CD4-positive, alpha-beta T cell treated with Interleukin-10 for 1 hour (primary cell): ENCODE measurements around the gene HIGD1B.
"Not testable (repeated sequence)": the region's sequence is repeated elsewhere in the genome, so short reads cannot be mapped to it uniquely, and the experiment has no call there.

ENCODE experiments used
- DNase-seq: peaks from one replicate; pipeline ENCODE4 v3.0.0-alpha.2; 2020

The HIGD1B gene

DNA sequence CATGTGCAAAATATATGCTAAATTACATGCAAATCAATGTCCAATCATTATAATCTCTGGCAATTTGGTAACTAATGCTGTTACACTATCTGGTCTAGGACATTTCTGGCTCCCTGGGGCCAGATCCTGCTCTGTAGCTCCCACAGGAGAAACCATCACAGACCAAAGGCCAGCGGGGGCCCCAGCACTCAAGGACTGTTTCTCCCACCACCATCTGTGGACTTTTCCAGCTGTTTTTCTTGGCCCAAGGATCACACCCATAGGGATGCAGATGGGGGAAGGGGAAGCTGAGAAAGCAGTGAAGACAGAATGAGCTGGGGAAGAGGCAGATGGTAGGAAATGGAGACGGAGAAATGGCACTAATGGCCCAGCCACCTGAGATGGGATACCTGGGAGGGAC is at the start of gene HIGD1B:
HIGD1B (plus strand) TSS at position 298 of the 400 bp plus-strand sequence. CDS start 270 bp downstream, outside the sequence.
- DNase-seq = no peak

DNA sequence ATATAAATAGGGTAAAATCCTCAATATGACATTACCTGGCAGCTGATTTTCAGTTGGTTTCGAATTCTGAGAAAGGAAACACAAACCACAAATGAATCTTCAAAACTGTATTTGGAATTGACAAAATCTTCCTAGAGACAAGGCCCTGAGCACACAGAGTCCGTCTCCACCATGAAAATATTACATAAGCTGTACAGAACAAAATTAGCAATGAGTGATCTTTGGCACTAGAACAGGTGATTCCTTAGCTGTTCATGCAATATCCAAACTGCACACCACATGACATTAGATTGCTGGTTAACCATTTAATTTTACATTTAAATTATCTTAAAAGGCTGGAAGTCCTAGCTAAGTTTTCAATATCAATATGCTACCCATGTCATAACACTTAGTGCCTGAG is 49.3 kb upstream of the HIGD1B start:
- DNase-seq = no peak

DNA sequence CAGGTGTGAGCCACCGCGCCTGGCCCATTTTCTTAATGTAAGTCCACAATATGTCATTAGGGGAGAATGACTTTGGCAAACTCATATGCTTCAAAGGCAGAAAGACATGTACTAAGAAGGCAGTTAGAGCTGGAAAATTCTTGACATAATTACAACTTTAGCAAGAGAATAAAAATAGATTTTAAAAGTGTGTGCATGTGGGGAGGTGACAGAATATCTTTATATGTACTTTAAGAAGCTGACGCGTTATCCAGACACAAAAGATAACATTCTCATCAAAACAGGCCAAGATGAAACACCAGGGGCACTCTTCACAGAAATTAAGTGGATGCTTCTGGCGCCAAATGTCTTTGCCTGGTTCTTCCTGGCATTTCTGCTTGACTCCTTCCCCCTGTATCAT is 45.8 kb upstream of the HIGD1B start:
- no peak for DNase-seq

DNA sequence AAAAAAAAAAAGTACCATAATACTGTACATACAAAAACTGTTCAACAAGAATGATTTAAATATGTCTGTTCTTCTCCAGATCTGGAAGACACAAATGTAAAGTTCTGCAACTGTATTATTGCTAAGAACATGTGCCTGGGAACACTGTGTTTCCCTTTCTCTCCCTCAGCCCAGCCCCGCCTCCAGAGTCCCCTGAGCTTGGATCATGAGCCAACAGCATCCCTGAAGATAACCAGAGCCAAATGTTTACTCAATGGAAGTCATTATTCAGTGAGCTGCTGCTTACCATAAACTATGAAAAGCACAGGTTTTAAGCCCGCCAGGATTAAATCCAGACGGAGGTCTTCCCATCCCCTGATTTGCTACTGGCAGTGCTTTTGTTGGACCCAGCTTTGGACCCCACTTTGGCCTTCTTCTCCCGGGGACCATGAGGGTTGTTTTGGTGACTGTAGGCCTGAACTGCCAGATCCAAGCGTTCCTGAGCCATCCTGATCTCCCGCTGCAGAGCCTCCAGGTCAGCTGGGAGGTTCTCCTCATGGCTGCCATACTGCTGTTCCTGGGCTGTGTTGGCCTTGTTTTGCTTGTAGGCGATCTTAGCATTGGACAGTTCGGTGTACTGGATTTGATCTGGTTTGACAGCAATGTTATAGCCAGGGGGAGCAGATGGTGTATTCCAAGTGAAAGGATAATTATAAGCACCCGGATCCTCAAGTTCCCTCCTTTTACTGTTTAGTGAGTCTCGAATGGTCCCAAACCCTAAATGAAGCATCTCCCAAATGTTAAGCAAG is 43.2 kb upstream of the HIGD1B start:
- no peak for DNase-seq

DNA sequence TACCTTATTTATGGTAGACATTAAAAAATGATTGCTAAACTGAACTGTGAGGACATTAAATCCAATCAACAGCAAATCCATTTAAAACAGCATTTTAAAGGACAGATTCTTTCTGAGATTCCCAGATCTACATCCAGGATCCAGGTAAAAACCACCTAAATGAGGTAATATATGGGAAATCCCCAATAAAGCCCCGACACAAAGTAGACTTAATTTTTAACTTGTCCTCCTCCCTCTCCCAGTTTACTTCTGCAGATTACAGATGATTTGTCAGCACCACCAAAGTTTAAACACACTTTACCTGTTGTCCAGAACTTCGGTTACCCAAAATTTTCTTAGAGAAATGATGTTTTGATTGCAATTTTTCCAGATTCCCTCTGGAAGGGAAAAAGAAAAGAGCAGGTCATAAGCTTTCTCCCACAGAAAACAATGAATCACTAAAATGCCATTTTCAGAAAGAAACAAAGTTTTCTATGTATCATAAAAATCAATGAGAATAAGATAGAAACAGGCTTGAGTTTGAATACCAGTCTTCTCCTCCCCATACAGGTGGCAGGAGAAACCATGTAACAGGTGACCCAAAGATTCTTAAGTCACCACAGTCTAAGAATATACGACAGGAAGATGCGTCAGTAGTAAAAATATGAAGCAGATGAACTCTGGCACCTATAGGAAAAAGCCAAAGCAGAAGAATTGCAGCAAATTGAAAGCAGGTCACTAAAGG is 40.4 kb upstream of the HIGD1B start:
- no peak for DNase-seq

DNA sequence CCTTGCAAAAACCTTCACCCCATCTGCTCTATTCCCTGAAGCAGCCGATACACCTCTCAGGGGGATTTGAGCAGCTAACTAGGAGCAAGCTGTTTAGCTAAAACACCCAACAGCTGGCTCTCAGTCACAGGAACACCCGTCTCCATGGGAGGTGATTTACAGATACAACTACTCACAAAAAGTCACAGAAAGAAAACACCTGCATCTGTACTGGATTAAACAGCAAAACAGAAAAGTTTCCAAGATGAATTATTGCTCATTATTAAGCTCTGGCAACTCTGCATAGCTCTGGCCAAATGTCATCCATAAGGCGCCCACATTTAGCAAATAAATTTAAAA is 39.9 kb upstream of the HIGD1B start:
- DNase-seq = no peak

DNA sequence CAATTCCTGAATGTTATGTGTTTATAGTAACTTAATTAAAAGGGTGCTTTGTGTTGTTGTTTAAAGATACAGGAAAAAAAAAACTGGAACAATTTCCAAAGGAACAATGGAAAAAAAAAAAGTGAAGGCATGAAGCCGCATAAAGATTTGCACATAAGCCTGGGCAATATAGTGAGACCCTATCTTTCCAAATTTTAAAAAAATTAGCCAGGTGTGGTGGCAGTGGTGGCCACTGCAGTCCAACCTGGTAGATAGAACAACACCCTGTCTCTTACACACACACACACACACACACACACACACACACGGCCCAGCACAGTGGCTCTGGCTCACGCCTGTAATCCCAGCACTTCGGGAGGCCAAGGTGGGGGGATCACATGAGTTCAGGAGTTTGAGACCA is 39.5 kb upstream of the HIGD1B start:
- no peak for DNase-seq

DNA sequence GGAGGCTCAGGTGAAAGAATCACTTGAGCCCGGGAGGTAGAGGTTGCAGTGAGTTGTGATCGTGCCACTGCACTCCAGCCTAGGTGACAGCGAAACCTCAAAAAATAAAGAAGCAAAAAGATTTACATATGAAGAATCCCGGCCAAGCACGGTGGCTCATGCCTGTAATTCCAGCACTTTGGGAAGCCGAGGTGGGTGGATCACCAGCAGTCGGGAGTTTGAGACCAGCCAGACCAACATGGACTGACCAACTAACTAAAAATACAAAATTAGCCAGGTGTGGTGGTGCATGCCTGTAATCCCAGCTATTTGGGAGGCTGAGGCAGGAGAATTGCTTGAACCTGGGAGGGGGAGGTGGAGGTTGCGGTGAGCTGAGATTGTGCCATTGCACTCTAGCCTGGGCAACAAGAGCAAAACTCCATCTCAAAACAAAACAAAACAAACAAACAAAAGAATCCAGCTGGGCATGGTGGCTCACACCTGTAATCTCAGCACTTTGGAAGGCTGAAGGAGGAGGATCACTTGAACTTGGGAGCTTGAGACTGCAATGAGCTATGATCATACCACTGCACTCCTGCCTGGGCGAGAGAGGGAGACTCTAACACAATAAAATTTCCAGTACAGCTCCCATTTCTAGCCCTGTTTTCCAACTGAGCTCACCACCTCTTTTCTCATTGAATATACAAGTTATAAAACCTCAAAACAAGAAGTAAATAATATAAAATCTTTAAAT is 38.9 kb upstream of the HIGD1B start:
- DNase-seq = not testable (repeated sequence)

DNA sequence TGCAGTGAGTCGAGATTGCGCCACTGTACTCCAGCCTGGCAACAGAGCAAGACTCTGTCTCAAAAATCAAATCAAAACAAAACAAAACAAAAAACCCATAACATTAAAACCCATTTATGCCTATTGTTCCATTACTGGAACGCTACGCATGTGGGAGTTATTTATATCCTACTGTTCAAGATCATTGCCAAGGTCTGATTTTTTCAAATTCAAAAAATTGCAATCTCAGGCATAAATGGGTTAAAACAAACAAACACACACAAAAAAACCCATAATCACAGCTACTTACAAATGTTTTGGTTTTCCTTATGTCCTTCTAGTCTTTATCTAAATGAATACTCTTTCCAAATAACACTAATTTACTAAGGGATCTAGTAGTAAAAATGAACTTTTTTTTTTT is 35.4 kb upstream of the HIGD1B start:
- DNase-seq = no peak

DNA sequence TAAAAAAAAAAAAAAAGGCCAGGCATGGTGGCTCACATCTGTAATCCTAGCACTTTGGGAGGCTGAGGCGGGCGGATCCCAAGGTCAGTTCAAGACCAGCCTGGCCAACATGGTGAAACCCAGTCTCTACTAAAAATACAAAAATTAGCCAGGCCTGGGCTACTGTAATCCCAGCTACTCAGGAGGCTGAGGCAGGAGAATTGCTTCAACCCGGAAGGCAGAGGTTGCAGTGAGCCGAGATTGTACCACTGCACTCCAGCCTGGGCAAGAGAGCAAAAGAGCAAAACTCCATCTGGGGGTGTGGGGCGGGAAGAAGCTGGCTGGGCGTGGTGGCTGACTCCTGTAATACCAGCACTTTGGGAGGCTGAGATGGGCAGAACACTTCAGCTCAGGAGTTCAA is 29.2 kb upstream of the HIGD1B start:
- DNase-seq = not testable (repeated sequence)

DNA sequence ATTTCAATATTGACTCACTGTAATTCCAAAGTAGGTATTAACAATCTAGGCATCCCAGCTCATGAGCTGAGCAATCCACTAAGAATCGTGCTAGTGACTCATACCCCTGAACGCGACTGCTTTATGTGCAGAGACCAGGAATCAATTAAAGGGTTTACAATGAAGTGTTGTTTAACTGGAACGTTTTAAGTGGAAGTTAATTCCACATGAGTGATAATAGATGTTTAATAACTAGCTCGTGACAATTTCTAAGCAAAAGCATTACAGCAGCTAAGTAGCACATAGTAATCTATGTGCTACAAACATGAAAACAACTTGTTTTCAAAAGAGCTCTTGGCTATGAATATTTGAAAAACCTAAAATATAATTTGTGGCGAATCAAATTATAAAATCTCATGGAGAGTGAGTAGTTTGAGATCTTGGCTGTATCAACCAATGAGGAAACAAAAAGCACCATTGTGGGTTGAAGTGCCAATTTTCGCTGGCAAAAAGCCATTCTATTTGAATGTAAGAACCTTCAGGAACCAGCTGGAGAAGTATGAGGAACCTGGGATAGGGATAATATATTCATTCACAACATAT is 27.0 kb upstream of the HIGD1B start:
- no peak for DNase-seq

DNA sequence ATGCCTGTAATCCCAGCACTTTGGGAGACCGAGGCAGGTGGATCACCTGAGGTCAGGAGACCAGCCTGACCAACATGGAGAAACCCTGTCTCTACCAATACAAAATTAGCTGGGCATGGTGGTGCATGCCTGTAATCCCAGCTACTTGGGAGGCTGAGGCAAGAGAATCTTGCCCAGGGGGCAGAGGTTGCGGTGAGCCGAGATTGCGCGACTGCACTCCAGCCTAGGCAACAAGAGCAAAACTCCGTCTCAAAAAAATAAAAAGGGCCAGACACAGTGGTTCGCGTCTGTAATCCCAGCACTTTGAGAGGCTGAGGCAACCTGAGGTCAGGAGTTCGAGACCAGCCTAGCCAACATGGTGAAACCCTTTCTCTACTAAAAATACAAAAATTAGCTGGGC is 22.4 kb upstream of the HIGD1B start:
- DNase-seq = not testable (repeated sequence)

DNA sequence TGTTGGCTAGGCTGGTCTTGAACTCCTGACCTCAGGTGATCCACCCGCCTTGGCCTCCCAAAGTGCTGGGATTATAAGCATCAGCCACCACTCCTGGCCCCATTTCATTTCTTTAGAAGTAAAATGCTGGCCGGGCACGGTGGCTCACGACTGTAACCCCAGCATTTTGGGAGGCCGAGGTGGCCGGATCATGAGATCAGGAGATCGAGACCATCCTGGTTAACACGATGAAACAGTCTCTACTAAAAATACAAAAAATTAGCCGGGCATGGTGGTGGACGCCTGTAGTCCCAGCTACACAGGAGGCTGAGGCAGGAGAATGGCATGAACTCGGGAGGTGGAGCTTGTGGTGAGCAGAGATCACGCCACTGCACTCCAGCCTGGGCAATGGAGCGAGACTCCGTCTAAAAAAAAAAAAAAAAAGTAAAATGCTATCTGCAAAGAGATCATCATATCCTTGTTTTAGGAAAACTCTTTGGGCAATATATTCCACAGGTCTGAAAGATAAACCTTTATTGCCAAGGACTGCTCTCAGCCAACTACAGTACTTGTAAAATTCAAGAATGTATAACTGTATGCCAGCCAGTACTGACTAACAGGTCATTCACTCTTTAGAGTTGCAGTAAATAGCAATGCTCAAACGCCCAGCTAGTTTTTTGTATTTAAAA is 21.4 kb upstream of the HIGD1B start:
- no peak for DNase-seq

DNA sequence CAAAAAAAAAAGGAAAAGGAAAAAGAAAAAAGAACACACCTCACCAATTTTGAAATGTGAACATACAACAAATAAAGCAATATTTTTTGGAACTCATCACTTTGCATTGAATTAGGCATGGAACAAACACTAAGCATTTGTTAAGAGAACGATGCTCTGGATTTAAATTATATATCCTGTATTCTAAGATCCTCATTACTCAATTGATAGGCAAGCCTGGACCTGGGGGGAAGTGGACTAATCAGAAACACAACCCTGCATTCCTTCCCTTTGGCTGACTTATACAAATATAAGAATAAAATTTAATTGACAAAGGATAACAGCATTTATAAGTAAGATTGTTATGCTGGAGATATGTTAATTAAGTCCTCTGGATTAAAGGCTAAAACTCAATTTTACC is 19.8 kb upstream of the HIGD1B start:
- no peak for DNase-seq

DNA sequence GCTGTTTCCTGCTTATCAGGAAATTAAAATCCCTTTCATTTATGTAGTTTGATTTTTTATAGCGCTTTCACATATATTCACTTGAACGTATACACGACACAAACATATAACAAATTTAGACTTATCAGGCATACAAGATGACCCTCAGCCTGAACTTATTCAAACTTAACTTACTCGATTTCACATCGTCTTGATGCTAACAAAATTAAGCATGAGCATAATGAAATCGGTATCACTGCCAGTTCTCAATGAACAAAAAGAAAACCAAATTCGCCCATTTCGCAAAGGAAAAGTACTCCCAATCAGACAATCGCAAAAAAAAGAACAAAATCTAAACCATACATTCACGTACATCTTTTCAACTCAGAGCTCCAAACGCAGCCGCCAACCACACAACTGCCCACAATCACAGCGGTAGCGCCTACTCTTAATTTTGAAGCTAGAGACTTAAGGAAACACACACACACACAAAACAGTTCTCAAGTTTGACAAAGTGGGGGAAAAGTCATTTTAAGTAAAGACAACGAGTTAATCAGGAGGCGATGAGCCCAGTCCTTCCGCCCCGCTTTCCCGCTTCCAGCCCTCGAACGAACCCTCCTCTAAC is 18.7 kb upstream of the HIGD1B start:
- peak; percentile 23 for DNase-seq

DNA sequence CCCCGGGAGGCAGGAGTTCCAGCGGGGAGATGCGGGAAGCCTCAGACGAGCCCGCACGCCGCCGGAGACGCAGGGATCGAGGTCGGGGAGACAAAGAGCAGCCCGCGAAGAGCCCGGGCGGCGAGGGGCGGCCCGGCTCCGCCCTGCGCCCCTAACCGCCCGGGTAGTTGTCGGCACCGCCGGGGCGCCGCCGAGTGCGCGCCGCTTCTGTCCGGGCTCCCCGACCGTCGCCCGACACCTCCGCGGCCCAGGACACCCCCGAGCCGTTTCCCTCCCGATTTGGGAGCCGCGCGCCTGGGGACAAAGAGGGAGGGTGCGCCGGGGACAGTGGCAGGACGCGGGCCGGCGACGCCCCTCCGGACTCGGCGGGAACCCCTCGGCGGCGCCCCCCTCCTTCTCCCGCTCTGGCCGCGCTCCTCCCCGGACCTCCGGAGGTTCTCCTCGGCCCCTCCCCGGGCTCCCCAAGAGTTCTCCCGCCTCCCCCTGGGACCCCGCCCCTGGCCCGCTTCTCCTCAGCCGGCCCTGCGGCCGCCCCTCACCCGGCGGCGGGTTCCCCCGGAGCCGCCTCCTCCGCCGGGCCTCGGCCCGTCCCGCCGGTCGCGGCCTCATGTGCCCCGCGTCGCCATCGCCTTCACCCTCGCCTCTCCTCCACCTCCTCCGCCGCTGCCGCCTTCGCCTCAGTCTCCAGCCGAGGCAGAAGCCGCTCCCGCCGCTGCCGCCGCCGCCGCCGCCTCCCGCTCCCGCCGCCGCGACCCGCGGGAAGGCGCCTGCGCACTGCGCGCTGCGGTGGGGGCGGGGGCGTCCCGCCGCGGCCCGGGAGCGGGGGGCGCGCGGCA is 17.9 kb upstream of the HIGD1B start, which contains the start of gene GJC1:
GJC1 (minus strand) TSS at position 765 of the 836 bp plus-strand sequence. CDS start 24,470 bp downstream, outside the sequence.
- DNase-seq = no peak

DNA sequence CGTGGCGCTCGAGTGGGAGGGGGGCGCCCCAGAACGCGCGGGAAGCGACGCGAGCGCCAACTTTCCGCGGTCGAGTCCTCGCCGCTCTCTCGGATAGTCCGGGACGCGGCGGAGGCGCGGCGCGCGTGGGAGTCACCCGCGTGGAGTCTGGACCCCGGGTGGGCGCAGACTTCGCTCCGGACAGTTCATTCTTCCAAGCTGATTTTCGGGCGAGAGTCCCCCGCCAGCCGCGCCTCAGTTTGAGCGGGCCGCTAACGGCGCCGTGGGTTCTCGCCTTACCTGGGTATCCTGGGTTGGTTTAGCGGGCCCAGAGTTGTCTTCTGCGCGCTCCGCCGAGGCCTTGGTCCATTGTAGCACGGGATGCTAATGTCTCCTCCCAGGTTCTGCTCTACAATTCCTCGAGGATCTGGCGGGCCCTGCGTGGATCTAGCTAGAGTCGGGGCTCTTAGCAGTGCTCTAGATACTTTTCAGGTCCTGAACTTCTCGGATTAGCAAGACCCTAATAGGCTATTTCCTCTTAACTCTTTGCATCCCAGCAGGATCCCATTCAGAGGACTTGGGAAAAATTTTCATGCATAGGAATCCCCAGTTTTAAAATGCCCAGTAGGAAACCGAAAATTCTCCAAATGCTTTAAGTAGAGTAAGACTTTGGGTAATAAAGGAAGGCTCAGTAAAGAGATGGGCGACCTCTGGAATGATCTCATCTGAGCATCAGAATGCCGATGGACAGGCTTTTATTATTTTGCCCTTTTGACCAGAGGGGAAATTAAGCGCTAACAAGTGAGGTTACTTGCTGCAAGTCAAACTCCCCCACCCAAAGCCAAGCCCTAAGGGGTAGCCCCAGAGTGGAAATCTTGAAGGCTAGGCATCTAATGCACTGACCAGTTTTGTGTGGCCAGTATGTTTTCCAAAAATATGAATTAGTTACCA is 17.1 kb upstream of the HIGD1B start:
- peak; percentile 1 for DNase-seq

DNA sequence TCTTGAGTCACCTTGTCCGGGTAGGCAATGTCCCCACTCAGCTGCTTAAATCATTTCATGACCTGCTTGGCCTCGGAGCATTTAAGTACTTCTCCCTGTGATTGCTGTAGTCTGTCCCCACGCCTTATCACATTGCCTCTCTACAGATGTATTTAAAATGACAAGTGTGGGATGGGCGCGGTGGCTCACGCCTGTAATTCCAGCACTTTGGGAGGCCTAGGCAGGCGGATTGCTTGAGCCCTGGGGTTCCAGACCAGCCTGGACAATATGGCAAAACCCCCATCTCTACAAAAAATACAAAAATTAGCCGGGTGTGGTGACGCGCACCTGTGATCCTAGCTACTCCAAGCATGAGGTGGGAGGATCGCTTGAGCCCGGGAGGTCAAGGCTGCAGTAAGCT is 16.3 kb upstream of the HIGD1B start:
- DNase-seq = no peak

DNA sequence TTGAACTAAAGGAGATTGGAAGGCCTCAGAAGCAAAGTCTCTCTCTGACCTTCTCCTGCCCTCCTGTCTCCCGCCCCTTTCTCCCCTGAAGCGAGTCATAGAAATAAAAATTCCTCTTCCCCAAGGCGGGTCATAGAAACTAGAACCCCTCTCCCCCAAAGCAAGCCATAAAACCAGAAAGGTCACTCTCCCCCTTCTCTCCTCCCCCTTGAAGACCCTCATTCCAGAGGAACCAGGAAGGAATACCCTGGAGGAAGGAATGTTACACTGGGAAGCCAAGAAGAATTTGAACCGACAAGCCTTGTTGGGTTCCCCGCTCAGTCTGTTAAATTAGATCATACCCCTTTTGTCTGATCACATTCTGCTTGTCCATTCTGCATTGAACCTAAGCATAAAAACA is 14.9 kb upstream of the HIGD1B start:
- no peak for DNase-seq

DNA sequence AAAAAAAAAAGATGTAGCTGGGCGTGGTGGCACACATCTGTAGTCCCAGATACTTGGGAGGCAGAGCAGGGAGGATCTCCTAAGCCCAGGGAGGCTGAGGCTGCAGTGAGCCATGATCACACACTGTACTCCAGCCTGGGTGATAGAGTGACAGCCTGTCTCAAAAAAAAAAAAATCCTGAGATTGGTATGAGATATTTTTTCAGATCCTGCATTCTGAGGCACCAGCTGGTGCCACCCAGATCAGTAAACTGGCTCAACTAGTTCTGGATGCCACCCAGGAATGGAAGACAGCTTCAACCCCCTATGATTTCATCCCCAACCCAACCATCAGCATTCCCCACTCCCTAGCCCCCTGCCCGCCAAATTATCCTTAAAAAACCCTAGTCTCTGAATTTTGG is 10.5 kb upstream of the HIGD1B start:
- DNase-seq = no peak
